HepG2 (cell line): ENCODE data around the gene LIMS2. TPM values are rescaled to one million over a fixed set of nuclear protein-coding genes. Genes with fewer than 3 reads are reported as not detected.

Source experiments
- ATAC-seq: fragments of 200-7000 bp; cut with Tn5 transposase; 3 replicates; pipeline ENCODE4 v1.9.1; 2020; ENCODE audit warnings: mild to moderate bottlenecking, moderate library complexity
- BruUV-seq: library from RNA; stranded (reverse); fragments of 400-500 nt; replicated peaks from 2 replicates; lab custom pipeline; 2021; lab: Mats Ljungman, UMichigan
- CTCF ChIA-PET: fragments of 300-600 bp; formaldehyde crosslinking; extraction: SDS; loops from one replicate; lab custom pipeline; 2021; ENCODE audit warnings: low total read pairs, inconsistent platforms, low intra/inter-chr PET ratio; lab: Yijun Ruan, JAX
- POLR2A ChIA-PET: fragments of 350-600 bp; sonication (Branson Sonifier 250); formaldehyde crosslinking; loops from one replicate; lab custom pipeline; 2020; ENCODE audit warnings: antibody characterized with exemption, inconsistent platforms; lab: Yijun Ruan, JAX
- DNase-seq: peaks from one replicate; pipeline ENCODE4 v3.0.0-alpha.2; 2015; ENCODE audit warnings: low spot score
- FAIRE-seq: peaks from 3 replicates; lab custom pipeline; 2011; peaks lifted over from hg19 to GRCh38; lab: Jason Lieb, UNC
- H2AFZ ChIP-seq: one replicate; pipeline ENCODE4 v1.6.1; 2011; ENCODE audit warnings: low read length, inconsistent platforms
- H3K27ac ChIP-seq: fragments of 300-600 bp; 3 replicates; pipeline ENCODE4 v1.8.0; 2011; ENCODE audit warnings: mixed run types, mild to moderate bottlenecking, mixed read lengths, low read length, inconsistent platforms; ENCODE audit not compliant: insufficient read depth; ENCODE audit errors: extremely low read length
- H3K27me3 ChIP-seq, 2 experiments: fragments of 200-600 bp in 1 of 2; 2 replicates in 1 of 2; 3 replicates in 1 of 2; pipeline versions ENCODE4 v1.6.0 to v1.8.0; 2011; ENCODE audit warnings: low read length in 2 of 2, mild to moderate bottlenecking in 2 of 2, moderate library complexity in 2 of 2, inconsistent platforms in 1 of 2; ENCODE audit not compliant: insufficient read depth in 2 of 2, control insufficient read depth in 1 of 2
- H3K36me3 ChIP-seq, 2 experiments: fragments of 200-600 bp in 1 of 2; replicated peaks in 1 of 2; 2 replicates in 1 of 2; 3 replicates in 1 of 2; pipeline versions ENCODE4 v1.5.1 to v1.8.0; 2011; ENCODE audit warnings: low read length in 2 of 2, inconsistent platforms in 1 of 2; ENCODE audit not compliant: insufficient read depth in 2 of 2, control insufficient read depth in 1 of 2
- H3K4me1 ChIP-seq: 2 replicates; pipeline ENCODE4 v1.5.1; 2012; ENCODE audit warnings: low read length, inconsistent platforms; ENCODE audit not compliant: insufficient read depth
- H3K4me2 ChIP-seq: 2 replicates; pipeline ENCODE4 v1.6.0; 2011; ENCODE audit warnings: low read depth, low read length, inconsistent platforms
- H3K4me3 ChIP-seq, 3 experiments: fragments of 200-600 bp in 1 of 3; sonication (generic), shearing (Covaris generic) in 1 of 3; replicated peaks in 1 of 3; 2 replicates each; pipeline ENCODE4 v1.5.1; 2011 to 2016; ENCODE audit warnings: low read length in 3 of 3, inconsistent platforms in 2 of 3, low read depth in 2 of 3, mild to moderate bottlenecking in 2 of 3, control low read depth in 1 of 3, mixed read lengths in 1 of 3; ENCODE audit not compliant: insufficient read depth in 1 of 3
- H3K79me2 ChIP-seq: one replicate; pipeline ENCODE4 v1.6.1; 2011; ENCODE audit warnings: low read length, inconsistent platforms; ENCODE audit not compliant: insufficient read depth
- H3K9ac ChIP-seq: 2 replicates; pipeline ENCODE4 v1.6.0; 2011; ENCODE audit warnings: mild to moderate bottlenecking, low read depth, low read length, inconsistent platforms; ENCODE audit not compliant: insufficient read depth
- H3K9me3 ChIP-seq: 2 replicates; pipeline ENCODE4 v1.5.1; 2012; ENCODE audit warnings: mild to moderate bottlenecking, low read length
- H4K20me1 ChIP-seq: 2 replicates; pipeline ENCODE4 v1.6.0; 2011; ENCODE audit warnings: inconsistent platforms, mild to moderate bottlenecking, low read length, moderate library complexity; ENCODE audit not compliant: insufficient read depth
- ARNT ChIP-seq: fragments of 450-650 bp; IDR thresholded peaks from 2 replicates; pipeline ENCODE4 v1.6.1; 2017
- HNRNPLL ChIP-seq: fragments of 200-400 bp; formaldehyde crosslinking; IDR thresholded peaks from 2 replicates; pipeline ENCODE4 v1.6.1; 2017; ENCODE audit warnings: mild to moderate bottlenecking, low read depth, low read length; ENCODE audit not compliant: poor library complexity, severe bottlenecking
- ZNF256 ChIP-seq: sonication (generic); formaldehyde crosslinking; conservative IDR thresholded peaks from 2 replicates; pipeline ENCODE4 v1.4.0; 2020; ENCODE audit warnings: missing genetic modification reagents
- ZNF468 ChIP-seq: sonication (generic); formaldehyde crosslinking; IDR thresholded peaks from 2 replicates; pipeline ENCODE4 v1.8.0; 2022; ENCODE audit warnings: mild to moderate bottlenecking, moderate library complexity, missing genetic modification reagents
- WGBS: methylation state at CpG from one replicate; pipeline ENCODE4 v1.1.6; 2017; ENCODE audit warnings: low lambda C conversion rate; 5-methylcytosine and 5-hydroxymethylcytosine counted together
- in situ Hi-C: cut with HindIII; loops from 2 replicates; pipeline ENCODE4 v1.10.0; 2017; ENCODE audit warnings: low pct_unique_long_range_greater_than_20kb; ENCODE audit not compliant: extremely low pct_ligation_motif_present
- intact Hi-C: fragments of 100-400 bp; cut with micrococcal nuclease; formaldehyde crosslinking; loops from one replicate; pipeline ENCODE4 v1.10.0; 2022; ENCODE audit not compliant: unreplicated experiment
- polyA plus RNA-seq, 8 experiments: library from polyadenylated mRNA; depleted of rRNA in 3 of 8; stranded (reverse) in 7 of 8; unstranded in 1 of 8; fragments of >200 nt; fragmentation: Illumina TruSeq in 4 of 8; extraction: Trizol in 4 of 8; gene quantifications; 2 replicates each; pipeline versions ENCODE4 v1.2.1 to v1.2.3, GENCODE V29; 2011 to 2016; ENCODE audit warnings: low read depth in 4 of 8, missing spikeins in 1 of 8, mixed read lengths in 1 of 8; ENCODE audit not compliant: insufficient read depth in 1 of 8
- total RNA-seq, 5 experiments: library from RNA; depleted of rRNA; stranded (reverse); fragments of >200 nt; fragmentation: Illumina TruSeq; extraction: Trizol; gene quantifications; 2 replicates each; pipeline ENCODE4 v1.2.3, GENCODE V29; 2016; ENCODE audit warnings: low read depth in 1 of 5
- TF ChIP-seq, protein P1 (sequence below): sonication (generic); formaldehyde crosslinking; IDR thresholded peaks from 2 replicates; pipeline ENCODE4; 2020; ENCODE audit warnings: missing genetic modification reagents, mild to moderate bottlenecking, borderline replicate concordance

Gene LIMS2
- total and polyA plus RNA-seq, 2 of the 13 experiments (the other 11 are each of a cell fraction or from before 2014, with no cell fraction given): 1.0 to 1.9 TPM

GRCh38 chr2:127631541-127631996 is 43.8 kb downstream of the LIMS2 start (continued):
- TF ChIP-seq ZNF256 (CRISPR knock-in tag): no peak

DNA sequence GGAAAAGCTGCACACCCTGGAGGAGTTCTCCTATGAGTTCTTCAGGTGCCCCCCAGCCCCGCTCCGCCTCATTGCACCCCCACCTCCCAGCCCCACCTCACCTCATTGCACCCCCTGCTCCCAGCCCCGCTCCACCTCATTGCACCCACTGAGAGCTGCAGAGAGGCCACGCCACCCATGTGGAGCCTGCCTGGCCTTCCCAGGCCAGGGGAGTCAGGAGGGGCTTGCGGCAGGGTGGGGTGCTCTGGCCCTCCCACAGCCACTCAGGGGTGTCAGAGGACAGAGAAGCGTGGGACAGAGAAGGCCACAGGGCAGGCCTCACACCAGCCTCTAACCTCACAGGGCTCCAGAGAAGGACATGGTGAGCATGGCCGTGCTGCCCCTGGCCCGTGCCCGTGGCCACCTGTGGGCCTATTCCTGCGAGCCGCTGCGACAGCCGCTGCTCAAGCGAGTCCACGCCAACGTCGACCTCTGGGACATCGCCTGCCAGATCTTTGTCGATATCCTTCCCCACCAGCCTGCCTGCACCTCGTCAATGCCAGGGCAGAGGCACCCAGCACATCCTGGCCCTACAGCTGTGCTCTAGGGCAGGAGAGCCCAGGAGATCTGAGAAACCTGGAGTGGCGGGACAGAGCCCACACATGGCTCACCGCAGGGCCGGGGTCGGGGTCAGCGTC is 44.3 kb downstream of the LIMS2 start:
- ChIA-PET CTCF (no interaction called here), POLR2A (no interaction called here)
- H3K27ac ChIP-seq: no peak overlapping the region
- H3K9ac ChIP-seq: no peak overlapping the region
- intact Hi-C loops: no loop called here
- in situ Hi-C loops: no loop called here
- no peaks in the 10 kb centered on the region for H4K20me1 ChIP-seq
- no peak overlapping the region for H3K4me2 ChIP-seq
- H3K4me3 ChIP-seq: no peak overlapping the region
- no peaks in the 10 kb centered on the region for H3K36me3 ChIP-seq
- FAIRE-seq: no peak
- peaks cover 30 to 95% of the 10 kb centered on the region in 2 experiments for H3K27me3 ChIP-seq
- H3K4me1 ChIP-seq: peaks cover 2% of the 10 kb centered on the region; the same call in 1 of the 2 replicates
- no peak overlapping the region for H2AFZ ChIP-seq
- no peaks in the 10 kb centered on the region for H3K9me3 ChIP-seq
- no TSS peak for BruUV-seq
- no peak for DNase-seq
- no peak for ATAC-seq
- TF ChIP-seq ZNF468 (CRISPR knock-in tag) (no peak), ARNT (no peak), HNRNPLL (peak; percentile 19)
- TF ChIP-seq, protein P1, sequence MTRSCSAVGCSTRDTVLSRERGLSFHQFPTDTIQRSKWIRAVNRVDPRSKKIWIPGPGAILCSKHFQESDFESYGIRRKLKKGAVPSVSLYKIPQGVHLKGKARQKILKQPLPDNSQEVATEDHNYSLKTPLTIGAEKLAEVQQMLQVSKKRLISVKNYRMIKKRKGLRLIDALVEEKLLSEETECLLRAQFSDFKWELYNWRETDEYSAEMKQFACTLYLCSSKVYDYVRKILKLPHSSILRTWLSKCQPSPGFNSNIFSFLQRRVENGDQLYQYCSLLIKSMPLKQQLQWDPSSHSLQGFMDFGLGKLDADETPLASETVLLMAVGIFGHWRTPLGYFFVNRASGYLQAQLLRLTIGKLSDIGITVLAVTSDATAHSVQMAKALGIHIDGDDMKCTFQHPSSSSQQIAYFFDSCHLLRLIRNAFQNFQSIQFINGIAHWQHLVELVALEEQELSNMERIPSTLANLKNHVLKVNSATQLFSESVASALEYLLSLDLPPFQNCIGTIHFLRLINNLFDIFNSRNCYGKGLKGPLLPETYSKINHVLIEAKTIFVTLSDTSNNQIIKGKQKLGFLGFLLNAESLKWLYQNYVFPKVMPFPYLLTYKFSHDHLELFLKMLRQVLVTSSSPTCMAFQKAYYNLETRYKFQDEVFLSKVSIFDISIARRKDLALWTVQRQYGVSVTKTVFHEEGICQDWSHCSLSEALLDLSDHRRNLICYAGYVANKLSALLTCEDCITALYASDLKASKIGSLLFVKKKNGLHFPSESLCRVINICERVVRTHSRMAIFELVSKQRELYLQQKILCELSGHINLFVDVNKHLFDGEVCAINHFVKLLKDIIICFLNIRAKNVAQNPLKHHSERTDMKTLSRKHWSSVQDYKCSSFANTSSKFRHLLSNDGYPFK: no peak
- 17% methylated on average over 14 of the region's 25 CpGs for WGBS
- no peaks in the 10 kb centered on the region for H3K79me2 ChIP-seq
